Activated naive CD8-positive, alpha-beta T cell treated with anti-CD3 and anti-CD28 coated beads, Interleukin-2, amount 10 ng/mL, durations not matched to agents 7 days and 5 days (primary cell): Measurements from ENCODE around the gene CAP1. TPM values are rescaled to one million over a fixed set of nuclear protein-coding genes. Genes with fewer than 3 reads are reported as not detected.
"Not testable (repeated sequence)": the region's sequence is repeated elsewhere in the genome, so short reads cannot be mapped to it uniquely, and the experiment has no call there.

Experiments
- ATAC-seq: fragments of 150-1000 bp; cut with Tn5 transposase; one replicate; pipeline ENCODE4 v1.10.0; 2021; ENCODE audit warnings: low read depth, moderate library complexity
- POLR2A ChIA-PET: fragments of 350-600 bp; sonication (Branson Sonifier 250); formaldehyde crosslinking; loops from one replicate; lab custom pipeline; 2021; ENCODE audit warnings: antibody characterized with exemption; lab: Charles Lee
- DNase-seq: peaks from one replicate; pipeline ENCODE4 v3.0.0; 2021
- H3K27ac Mint-ChIP-seq: one replicate; pipeline ENCODE4 v1.8.0; 2022; ENCODE audit warnings: mild to moderate bottlenecking, mixed read lengths
- H3K27me3 Mint-ChIP-seq: one replicate; pipeline ENCODE4 v1.8.0; 2022; ENCODE audit warnings: mild to moderate bottlenecking, moderate library complexity, mixed read lengths
- H3K36me3 Mint-ChIP-seq: one replicate; pipeline ENCODE4 v1.8.0; 2021; ENCODE audit warnings: mild to moderate bottlenecking, mixed read lengths
- H3K4me1 Mint-ChIP-seq: one replicate; pipeline ENCODE4 v1.8.0; 2021; ENCODE audit warnings: mixed read lengths
- H3K4me3 Mint-ChIP-seq: one replicate; pipeline ENCODE4 v1.8.0; 2022; ENCODE audit warnings: mild to moderate bottlenecking, moderate library complexity, mixed read lengths
- H3K9me3 Mint-ChIP-seq: one replicate; pipeline ENCODE4 v1.8.0; 2021; ENCODE audit warnings: mixed read lengths
- total RNA-seq, 2 experiments: library from RNA; stranded (reverse); gene quantifications; one replicate each; pipeline ENCODE4 v1.2.3, GENCODE V29; 2021

The CAP1 gene
- total RNA-seq, 2 experiments from 2014 or later, result 579 to 614 TPM

- Mint-ChIP-seq H3K27me3 (no peaks in the 10 kb centered on the region), H3K4me3 (no peak overlapping the region), H3K9me3 (no peaks in the 10 kb centered on the region), H3K36me3 (peaks cover 38% of the 10 kb centered on the region), H3K27ac (no peak overlapping the region), H3K4me1 (peaks cover 5% of the 10 kb centered on the region)
- DNase-seq (no peak), ATAC-seq (no peak)
- POLR2A ChIA-PET, result interaction anchor here (0.7 to 1.4 kb wide), 2 partner anchors 32 to 116 kb away, joined by 3 to 4 read pairs; partner anchors contain the start of gene CAP1
Observed at GRCh38 chr1:40072142-40072541, 31.6 kb downstream of the CAP1 start.

GRCh38 chr1:40073062-40073461 lies 32.5 kb downstream of the CAP1 start:
- Mint-ChIP-seq H3K27ac (no peak overlapping the region), H3K9me3 (no peaks in the 10 kb centered on the region), H3K4me3 (no peak overlapping the region), H3K27me3 (no peaks in the 10 kb centered on the region), H3K36me3 (peaks cover 35% of the 10 kb centered on the region), H3K4me1 (peaks cover 4% of the 10 kb centered on the region)
- DNase-seq (no peak), ATAC-seq (no peak)
- POLR2A ChIA-PET, result interaction anchor here (1.4 to 2.0 kb wide), 2 partner anchors 32 to 33 kb away, joined by 3 to 6 read pairs; partner anchors contain the start of gene CAP1

- POLR2A ChIA-PET, result interaction anchor here (0.6 to 2.0 kb wide), 5 partner anchors 9 to 456 kb away, joined by 3 to 7 read pairs (median 4); partner anchors contain the start of genes CAP1 and ZNF684
- H3K27ac Mint-ChIP-seq, result no peak overlapping the region
Observed at GRCh38 chr1:40075266-40075665, 34.7 kb downstream of the CAP1 start.

GRCh38 chr1:40076895-40077312 lies 36.4 kb downstream of the CAP1 start:
- no peak overlapping the region for H3K4me3 Mint-ChIP-seq
- DNase-seq (no peak), ATAC-seq (no peak)
- H3K27me3 Mint-ChIP-seq, result no peaks in the 10 kb centered on the region
- H3K4me1 Mint-ChIP-seq, result peaks cover 6% of the 10 kb centered on the region
- no peak overlapping the region for H3K27ac Mint-ChIP-seq
- H3K36me3 Mint-ChIP-seq, result peaks cover 21% of the 10 kb centered on the region
- POLR2A ChIA-PET, result interaction anchor here (1.2 kb wide), 1 partner anchor 20 kb away, joined by 3 read pairs; the partner anchor contains the start of gene PPT1
- no peaks in the 10 kb centered on the region for H3K9me3 Mint-ChIP-seq

More at GRCh38 chr1:40075266-40075665, 34.7 kb downstream of the CAP1 start:
- H3K4me3 Mint-ChIP-seq, result no peak overlapping the region
- ATAC-seq (no peak), DNase-seq (no peak)
- peaks cover 30% of the 10 kb centered on the region for H3K36me3 Mint-ChIP-seq
- H3K4me1 Mint-ChIP-seq, result peaks cover 6% of the 10 kb centered on the region
- no peaks in the 10 kb centered on the region for H3K27me3 Mint-ChIP-seq
- no peaks in the 10 kb centered on the region for H3K9me3 Mint-ChIP-seq

- Mint-ChIP-seq H3K27me3 (no peaks in the 10 kb centered on the region), H3K4me3 (no peak overlapping the region), H3K36me3 (peaks cover 15% of the 10 kb centered on the region), H3K4me1 (peaks cover 3% of the 10 kb centered on the region), H3K9me3 (no peaks in the 10 kb centered on the region), H3K27ac (no peak overlapping the region)
- DNase-seq (no peak), ATAC-seq (peak; percentile 69)
- POLR2A ChIA-PET, result no interaction called here
Observed at GRCh38 chr1:40078512-40079333, 38.2 kb downstream of the CAP1 start.

- ATAC-seq (no peak), DNase-seq (no peak)
- POLR2A ChIA-PET, result no interaction called here
- Mint-ChIP-seq H3K36me3 (peaks cover 14% of the 10 kb centered on the region), H3K4me3 (no peak overlapping the region), H3K27ac (no peak overlapping the region), H3K27me3 (no peaks in the 10 kb centered on the region), H3K9me3 (no peaks in the 10 kb centered on the region), H3K4me1 (peaks cover 4% of the 10 kb centered on the region)
Observed at GRCh38 chr1:40079774-40080400, 39.4 kb downstream of the CAP1 start.

GRCh38 chr1:40081871-40082270 lies 41.3 kb downstream of the CAP1 start:
- H3K27ac Mint-ChIP-seq, result no peak overlapping the region
- ATAC-seq (no peak), DNase-seq (no peak)
- H3K27me3 Mint-ChIP-seq, result no peaks in the 10 kb centered on the region
- H3K9me3 Mint-ChIP-seq, result no peaks in the 10 kb centered on the region
- peaks cover 10% of the 10 kb centered on the region for H3K36me3 Mint-ChIP-seq
- H3K4me1 Mint-ChIP-seq, result peaks cover 4% of the 10 kb centered on the region
- POLR2A ChIA-PET, result no interaction called here
- H3K4me3 Mint-ChIP-seq, result no peak overlapping the region

- H3K4me3 Mint-ChIP-seq, ATAC-seq, H3K4me1 Mint-ChIP-seq, H3K27ac Mint-ChIP-seq, H3K9me3 Mint-ChIP-seq, H3K27me3 Mint-ChIP-seq: not testable (repeated sequence)
- POLR2A ChIA-PET, result interaction anchor here (0.6 kb wide), 1 partner anchor 254 kb away, joined by 3 read pairs; no protein-coding TSS in a partner anchor
- peak; percentile 54 for DNase-seq
- peaks cover 18% of the 10 kb centered on the region for H3K36me3 Mint-ChIP-seq
Observed at GRCh38 chr1:40084750-40085149, 44.2 kb downstream of the CAP1 start.

- ATAC-seq (no peak), DNase-seq (no peak)
- H3K27ac Mint-ChIP-seq, result no peak overlapping the region
- H3K4me1 Mint-ChIP-seq, result peaks cover 15% of the 10 kb centered on the region
- H3K36me3 Mint-ChIP-seq, result peaks cover 27% of the 10 kb centered on the region
- no peaks in the 10 kb centered on the region for H3K27me3 Mint-ChIP-seq
- POLR2A ChIA-PET, result no interaction called here
- H3K9me3 Mint-ChIP-seq, result no peaks in the 10 kb centered on the region
- no peak overlapping the region for H3K4me3 Mint-ChIP-seq
Observed at GRCh38 chr1:40090652-40091355, 50.3 kb downstream of the CAP1 start.

- no peak overlapping the region for H3K27ac Mint-ChIP-seq
- no peak for DNase-seq
- no peak overlapping the region for H3K4me3 Mint-ChIP-seq
- no peak for ATAC-seq
- POLR2A ChIA-PET, result no interaction called here
- H3K9me3 Mint-ChIP-seq, result no peaks in the 10 kb centered on the region
- peaks cover 27% of the 10 kb centered on the region for H3K36me3 Mint-ChIP-seq
- H3K27me3 Mint-ChIP-seq, result no peaks in the 10 kb centered on the region
- H3K4me1 Mint-ChIP-seq, result peaks cover 24% of the 10 kb centered on the region
Observed at GRCh38 chr1:40092241-40092640, 51.7 kb downstream of the CAP1 start.

- Mint-ChIP-seq H3K4me3 (no peak overlapping the region), H3K9me3 (no peaks in the 10 kb centered on the region), H3K27me3 (no peaks in the 10 kb centered on the region), H3K27ac (no peak overlapping the region), H3K4me1 (peaks cover 28% of the 10 kb centered on the region), H3K36me3 (peaks cover 25% of the 10 kb centered on the region)
- ATAC-seq (no peak), DNase-seq (no peak)
- POLR2A ChIA-PET, result interaction anchor here (0.7 kb wide), 1 partner anchor 211 kb away, joined by 5 read pairs; no protein-coding TSS in a partner anchor
Observed at GRCh38 chr1:40092706-40093639, 52.4 kb downstream of the CAP1 start.

- Mint-ChIP-seq H3K4me3 (no peak overlapping the region), H3K36me3 (peaks cover 17% of the 10 kb centered on the region), H3K27me3 (peaks cover 2% of the 10 kb centered on the region), H3K4me1 (peaks cover 28% of the 10 kb centered on the region), H3K27ac (peak overlapping the region; percentile 37), H3K9me3 (no peaks in the 10 kb centered on the region)
- DNase-seq, result no peak
- no peak for ATAC-seq
- POLR2A ChIA-PET, result no interaction called here
Observed at GRCh38 chr1:40094466-40095110, 54.1 kb downstream of the CAP1 start.
